Measurements from ENCODE around the gene NR1D2. TPM values are rescaled to one million over a fixed set of nuclear protein-coding genes. Genes with fewer than 3 reads are reported as not detected.

The NR1D2 gene
- total RNA-seq, 2 donors from 2014 or later: 5.6 to 8.7 TPM

Other genes with a start within 250 kb of the NR1D2 start
- gene UBE2E1, start 139.3 kb upstream of the NR1D2 start, total RNA-seq: 10 to 100 TPM; 76.2 to 78.4 TPM
- 1 to 10 TPM; 2.5 to 3.6 TPM for gene NKIRAS1, start 28.3 kb upstream of the NR1D2 start, total RNA-seq
- 1,000 to 10,000 TPM; 2,452 to 2,630 TPM for gene RPL15, start 28.2 kb upstream of the NR1D2 start, total RNA-seq